MV-4-11 (cell line): Measurements from ENCODE around the gene OPN4.
A peak's percentile ranks its signal among the peaks of the same experiment; 100 is the strongest.
"Not testable (repeated sequence)": the region's sequence is repeated elsewhere in the genome, so short reads cannot be mapped to it uniquely, and the experiment has no call there.

Experiments used
- DNase-seq: peaks from one replicate; lab custom pipeline; 2025; lab: John Stamatoyannopoulos, UW

Gene OPN4

DNA sequence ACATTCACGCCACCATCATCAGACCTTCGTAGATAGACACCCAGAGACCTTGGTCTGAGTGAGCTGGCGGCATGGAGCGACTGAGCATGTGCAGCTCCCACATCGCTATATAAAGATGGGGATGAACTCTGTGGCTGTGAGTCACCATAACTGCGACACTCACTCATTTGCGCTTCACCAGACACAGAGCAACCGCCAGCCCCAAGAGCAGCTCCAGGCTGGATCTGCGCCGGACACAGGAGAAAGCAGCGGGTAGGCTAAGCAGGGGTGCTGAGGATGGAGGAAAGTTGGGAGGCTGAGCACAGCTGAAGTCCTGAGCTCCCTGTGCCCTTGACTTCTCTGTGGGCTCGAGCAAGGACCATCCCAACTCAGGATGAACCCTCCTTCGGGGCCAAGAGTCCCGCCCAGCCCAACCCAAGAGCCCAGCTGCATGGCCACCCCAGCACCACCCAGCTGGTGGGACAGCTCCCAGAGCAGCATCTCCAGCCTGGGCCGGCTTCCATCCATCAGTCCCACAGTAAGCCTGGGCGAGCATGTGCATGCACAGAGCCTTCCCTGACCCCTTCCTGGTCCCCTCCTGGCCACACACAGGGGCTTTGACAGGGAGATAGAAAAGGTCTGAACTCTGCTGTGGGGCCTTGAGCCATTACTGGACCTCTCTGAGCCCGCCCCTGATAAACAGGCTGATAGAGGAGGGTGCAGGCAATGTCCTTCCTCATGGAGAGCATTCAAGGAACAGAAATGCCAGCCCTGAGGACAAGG is at the start of gene OPN4:
OPN4 (plus strand) TSS at position 137 of the 762 bp plus-strand sequence; CDS start at position 374, 237 bp downstream.
- peak; percentile 51 for DNase-seq

DNA sequence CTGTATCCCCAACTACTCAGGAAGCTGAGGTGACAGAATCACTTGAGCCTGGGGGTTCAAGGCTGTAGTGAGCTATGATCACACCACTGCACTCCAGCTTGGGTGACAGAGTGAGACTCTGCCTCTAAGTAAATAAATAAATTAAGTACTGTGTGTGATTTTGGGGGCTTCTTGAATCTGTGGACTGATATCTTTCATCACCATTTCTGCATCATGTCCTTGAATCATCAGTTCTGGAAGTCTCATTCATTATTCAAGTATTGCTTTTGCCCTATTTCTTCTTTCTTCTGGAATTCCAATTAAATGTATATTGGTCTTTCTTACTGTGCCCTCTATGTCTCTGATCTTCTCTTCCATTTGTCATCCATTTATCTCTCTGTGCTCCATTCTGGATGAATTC is 46.7 kb upstream of the OPN4 start:
- DNase-seq = no peak

DNA sequence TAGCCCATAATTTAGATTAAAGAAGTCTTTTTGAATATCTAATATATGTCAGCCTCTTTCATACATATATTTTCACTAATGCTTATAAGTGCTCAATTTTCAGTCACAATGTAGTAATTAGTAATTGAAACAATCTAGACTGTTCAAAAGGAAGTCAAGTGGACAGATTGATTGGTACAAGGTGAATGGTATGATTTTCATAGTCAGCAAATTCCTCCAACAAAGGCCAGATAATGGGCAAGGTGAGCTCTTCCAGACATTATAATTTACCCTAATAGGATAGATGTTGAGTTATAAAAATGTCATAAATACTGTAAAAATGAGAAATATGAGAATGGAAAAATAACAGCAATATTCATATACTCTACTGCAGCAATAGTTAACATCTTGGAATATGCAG is 44.4 kb upstream of the OPN4 start:
- DNase-seq = no peak

DNA sequence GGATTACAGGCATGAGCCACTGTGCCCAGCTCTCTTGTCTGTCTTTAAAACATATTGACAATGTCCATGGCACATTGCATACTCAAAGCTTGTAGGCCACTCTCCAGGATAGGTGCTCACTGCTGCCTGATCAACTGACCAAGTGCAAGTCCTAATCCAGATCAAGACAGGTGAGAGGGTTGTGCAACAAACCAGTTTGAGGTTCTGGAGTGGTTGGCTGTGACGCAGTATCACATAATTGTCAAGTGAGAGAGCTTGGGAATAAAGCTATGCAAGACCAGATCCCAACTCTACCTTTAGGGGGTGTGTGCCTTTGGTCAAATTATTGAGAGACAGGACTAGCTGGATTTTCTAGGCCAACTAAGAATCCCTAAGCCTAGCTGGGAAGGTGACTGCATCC is 43.0 kb upstream of the OPN4 start:
- no peak for DNase-seq

DNA sequence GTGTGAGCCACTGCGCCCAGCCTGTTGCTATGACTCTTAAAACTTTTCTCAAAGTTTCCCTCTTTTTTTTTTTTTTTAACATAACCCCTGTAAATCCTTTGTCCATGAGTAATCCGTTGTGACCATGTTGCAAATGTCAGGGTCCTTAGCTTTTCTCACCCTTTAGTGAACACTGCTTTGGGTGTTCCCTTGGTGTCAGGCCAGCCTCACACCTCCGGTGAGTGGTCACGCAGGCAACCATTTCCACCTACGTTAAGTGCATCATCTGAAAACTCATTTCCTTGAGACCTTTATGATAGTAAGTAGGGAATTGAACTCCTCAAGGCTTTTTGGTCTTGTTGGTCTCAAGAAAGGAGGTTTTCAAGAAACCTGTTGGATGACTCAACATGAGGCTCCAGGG is 41.3 kb upstream of the OPN4 start:
- no peak for DNase-seq

- no peak for DNase-seq
These were observed 40.4 kb upstream of the OPN4 start for GRCh38 chr10:86613905-86614304.

- peak; percentile 33 for DNase-seq
These were observed 39.5 kb upstream of the OPN4 start for GRCh38 chr10:86614853-86615252.

GRCh38 chr10:86617278-86617677 is 37.1 kb upstream of the OPN4 start:
- not testable (repeated sequence) for DNase-seq

- DNase-seq = no peak
These were observed 26.0 kb upstream of the OPN4 start for GRCh38 chr10:86628311-86628710.

DNA sequence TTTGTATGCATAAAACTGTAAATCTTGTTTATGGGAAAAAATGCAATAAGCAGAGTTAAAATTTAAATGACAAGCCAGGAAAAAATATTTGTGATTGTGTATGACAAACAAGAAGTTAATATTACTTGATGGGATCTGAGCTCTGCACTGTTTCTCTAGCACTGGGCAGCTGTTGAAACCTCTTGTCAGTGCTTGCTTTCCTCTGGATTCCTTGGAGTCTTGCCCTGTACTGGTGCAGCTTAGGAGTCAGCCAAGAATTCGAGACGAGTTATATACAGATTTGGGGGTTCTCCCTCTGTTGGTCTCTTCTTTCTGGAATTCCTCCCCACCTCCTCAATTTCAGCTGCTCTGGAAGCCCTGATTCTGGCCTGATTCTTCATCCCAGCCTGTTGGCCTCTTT is 24.3 kb upstream of the OPN4 start:
- no peak for DNase-seq

DNA sequence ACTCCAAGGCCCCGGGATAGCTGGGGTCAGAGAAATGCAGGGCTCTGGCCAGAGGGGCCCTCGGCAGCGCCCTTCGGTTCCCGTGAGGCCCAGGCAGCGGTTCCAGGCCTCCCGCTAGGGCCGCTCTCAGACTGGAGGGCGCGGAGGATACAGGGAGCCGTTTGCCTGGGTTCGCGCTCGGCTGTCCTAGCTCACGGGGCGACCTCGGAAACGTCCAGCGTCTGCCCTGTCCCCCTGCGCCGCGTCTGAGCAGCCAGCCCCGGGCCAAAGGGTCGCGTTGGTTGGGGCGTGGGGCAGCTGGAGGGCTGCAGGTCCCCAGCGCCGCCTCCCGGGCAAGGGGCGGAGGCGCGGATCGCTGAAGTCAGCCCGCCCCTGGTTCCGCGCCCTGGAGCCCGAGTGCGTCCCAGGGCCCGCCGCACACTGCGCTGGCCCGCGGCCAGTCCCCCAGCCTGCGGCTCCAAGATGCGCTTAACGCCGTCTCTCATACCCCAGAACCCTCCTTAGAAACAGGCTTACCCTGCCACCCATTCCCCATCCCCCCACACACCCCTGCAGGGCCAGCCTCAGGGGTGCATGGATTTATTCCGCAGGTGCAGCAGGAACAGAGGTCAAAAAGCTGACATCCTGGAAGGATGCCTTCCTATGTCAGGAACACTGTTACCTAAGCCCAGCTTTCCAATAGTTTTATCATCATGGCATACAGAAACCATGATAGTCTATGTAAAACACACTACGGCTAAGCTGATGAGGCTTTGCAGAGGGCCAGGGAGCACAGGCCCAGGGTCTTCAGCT is 22.1 kb upstream of the OPN4 start:
- no peak for DNase-seq

GRCh38 chr10:86632951-86633350 is 21.4 kb upstream of the OPN4 start:
- no peak for DNase-seq

DNA sequence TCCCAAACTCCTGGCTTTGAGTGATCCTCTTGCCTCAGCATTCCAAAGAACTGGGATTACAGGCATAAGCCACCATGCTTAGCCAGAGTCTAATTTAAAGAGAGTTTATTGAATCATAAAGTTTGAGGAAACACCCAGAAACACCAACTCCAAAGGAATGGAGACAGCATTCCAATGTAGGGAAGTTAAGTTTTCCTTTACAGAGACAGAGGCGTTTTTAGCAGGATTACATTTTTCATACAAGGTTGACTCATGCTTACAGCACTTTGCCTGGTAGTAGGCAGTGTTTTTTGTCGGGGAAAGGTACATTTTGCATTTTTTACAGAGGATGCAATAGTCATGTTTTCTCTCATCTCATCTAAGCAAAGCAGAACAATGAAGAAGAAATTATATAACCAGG is 18.9 kb upstream of the OPN4 start:
- no peak for DNase-seq

DNA sequence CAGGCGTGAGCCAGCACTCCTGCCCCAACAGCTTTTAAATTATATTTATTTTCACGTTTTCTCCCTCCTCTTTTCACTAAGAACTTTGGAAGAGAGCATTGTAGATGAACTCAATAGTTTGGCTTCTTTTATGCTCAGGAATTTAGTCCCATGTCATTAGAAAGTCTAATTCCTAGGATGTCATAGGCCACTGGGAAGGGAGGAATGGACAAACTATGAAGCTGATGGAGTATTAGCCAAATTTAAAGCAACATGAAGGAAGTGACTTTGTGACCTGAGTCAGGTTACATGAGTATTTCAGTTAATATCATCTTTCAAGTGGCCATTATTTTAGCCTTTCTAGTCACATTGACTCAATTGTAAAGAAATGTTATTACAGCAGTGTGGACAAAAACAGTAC is 18.0 kb upstream of the OPN4 start:
- no peak for DNase-seq

DNA sequence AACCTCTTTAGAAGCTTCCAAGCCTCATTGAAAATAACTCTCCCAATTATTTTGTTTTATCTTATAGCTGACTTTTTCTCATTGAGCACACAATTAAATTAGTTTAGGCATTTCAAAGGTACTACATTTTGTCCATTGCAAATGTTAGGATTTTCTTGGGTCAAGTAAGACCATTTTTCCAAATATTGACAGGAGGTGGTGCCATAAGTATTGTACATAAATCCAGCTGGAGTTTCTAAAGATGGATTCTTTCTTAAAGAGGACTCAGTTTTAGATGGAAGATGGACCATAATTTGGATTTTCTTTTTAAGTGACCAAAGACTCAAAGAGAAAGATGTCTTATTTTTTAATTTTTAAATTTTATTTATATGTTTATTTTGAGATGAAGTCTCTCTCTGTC is 12.3 kb upstream of the OPN4 start:
- DNase-seq = no peak

GRCh38 chr10:86642499-86642898 is 11.8 kb upstream of the OPN4 start:
- DNase-seq = no peak

GRCh38 chr10:86644152-86644793 is 10.1 kb upstream of the OPN4 start:
- DNase-seq = no peak

GRCh38 chr10:86644794-86645445 is 9.4 kb upstream of the OPN4 start:
- no peak for DNase-seq

- DNase-seq = not testable (repeated sequence)
These were observed 8.7 kb upstream of the OPN4 start for GRCh38 chr10:86645621-86646165.

- DNase-seq = no peak
These were observed 7.8 kb upstream of the OPN4 start for GRCh38 chr10:86646532-86646931.

GRCh38 chr10:86646933-86647332 is 7.4 kb upstream of the OPN4 start:
- no peak for DNase-seq
